Naive thymus-derived CD8-positive, alpha-beta T cell (primary cell): Measurements from ENCODE around the gene WDR75. TPM values are rescaled to one million over a fixed set of nuclear protein-coding genes. Genes with fewer than 3 reads are reported as not detected.
"Not testable (repeated sequence)": the region's sequence is repeated elsewhere in the genome, so short reads cannot be mapped to it uniquely, and the experiment has no call there.

Experiments
- ATAC-seq, 2 donors: fragments of 150-1000 bp; cut with Tn5 transposase in 1 of 2; sonication (Bioruptor Pico), chemical (Tn5 transposase) in 1 of 2; 1 replicate in 1 of 2; 2 replicates in 1 of 2; pipeline ENCODE4 v1.10.0; 2021; ENCODE audit warnings: mild to moderate bottlenecking in 2 of 2, moderate library complexity in 2 of 2
- POLR2A ChIA-PET: fragments of 350-600 bp; sonication (Branson Sonifier 250); formaldehyde crosslinking; loops from one replicate; lab custom pipeline; 2021; ENCODE audit warnings: antibody characterized with exemption; lab: Charles Lee
- DNase-seq, 10 donors: peaks; one replicate each; pipeline versions ENCODE4 v3.0.0 to v3.0.0-alpha.2; 2020 to 2022
- H3K27ac Mint-ChIP-seq, 10 donors: one replicate each; pipeline ENCODE4 v1.8.0; 2020 to 2022; ENCODE audit warnings: mild to moderate bottlenecking in 10 of 10, mixed read lengths in 10 of 10, moderate library complexity in 4 of 10, inconsistent platforms in 1 of 10
- H3K27me3 Mint-ChIP-seq, 5 donors: one replicate each; pipeline ENCODE4 v1.8.0; 2021 to 2022; ENCODE audit warnings: mixed read lengths in 5 of 5
- H3K36me3 Mint-ChIP-seq, 3 donors: one replicate each; pipeline ENCODE4 v1.8.0; 2020 to 2022; ENCODE audit warnings: mixed read lengths in 3 of 3, mild to moderate bottlenecking in 2 of 3, inconsistent platforms in 1 of 3
- H3K4me1 Mint-ChIP-seq, 4 donors: one replicate each; pipeline ENCODE4 v1.8.0; 2021 to 2022; ENCODE audit warnings: mixed read lengths in 4 of 4
- H3K4me3 Mint-ChIP-seq, 10 donors: one replicate each; pipeline ENCODE4 v1.8.0; 2020 to 2022; ENCODE audit warnings: mild to moderate bottlenecking in 10 of 10, mixed read lengths in 10 of 10, moderate library complexity in 6 of 10, inconsistent platforms in 1 of 10
- H3K9me3 Mint-ChIP-seq, 9 donors: one replicate each; pipeline ENCODE4 v1.8.0; 2020 to 2022; ENCODE audit warnings: mixed read lengths in 9 of 9, mild to moderate bottlenecking in 3 of 9, inconsistent platforms in 1 of 9, moderate library complexity in 1 of 9
- polyA plus RNA-seq, 3 donors: library from polyadenylated mRNA; unstranded; fragments of 300-500 nt; fragmentation: Illumina TruSeq; gene quantifications; one replicate each; pipeline ENCODE4 v1.2.3, GENCODE V29; 2021
- total RNA-seq, 8 experiments: library from RNA in 2 of 8; stranded (reverse) in 2 of 8; gene quantifications; one replicate each; pipeline ENCODE4 v1.2.3 and lab custom pipeline; 2021 to 2026

Gene WDR75
- total and polyA plus RNA-seq, 5 experiments from 2014 or later, result 8.3 to 67.4 (median 17.5) TPM

- no peaks in the 10 kb centered on the region for H3K36me3 Mint-ChIP-seq
- no peak overlapping the region for H3K4me3 Mint-ChIP-seq
- peaks cover 0 to 2% (median under 1%) of the 10 kb centered on the region in 4 donors for H3K4me1 Mint-ChIP-seq
- ATAC-seq, result no peak
- no peak for DNase-seq
- no peaks in the 10 kb centered on the region for H3K27me3 Mint-ChIP-seq
- POLR2A ChIA-PET, result no interaction called here
- H3K9me3 Mint-ChIP-seq, result no peaks in the 10 kb centered on the region
- H3K27ac Mint-ChIP-seq, result no peak overlapping the region
These were observed 28.0 kb upstream of the WDR75 start for GRCh38 chr2:189413249-189413648.

DNA sequence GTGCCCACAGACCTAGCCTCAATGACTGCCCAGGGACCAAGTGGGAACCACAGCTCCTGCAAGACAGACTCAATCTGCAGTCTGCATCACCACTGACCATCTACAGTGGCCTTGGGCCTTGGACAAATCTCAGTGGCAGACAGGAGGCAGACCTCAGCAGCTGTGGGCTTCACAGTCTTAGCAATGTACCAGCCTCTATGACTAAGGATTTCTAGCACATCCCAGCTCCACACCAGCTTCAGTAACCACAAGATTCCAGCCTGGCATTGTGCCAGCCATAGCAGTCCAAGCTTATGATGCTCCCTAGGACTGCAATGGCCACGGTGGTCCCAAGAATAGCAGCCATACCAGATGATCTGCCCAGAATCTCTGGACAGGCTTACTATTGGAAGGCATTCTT, 19.6 kb upstream of the WDR75 start:
- H3K9me3 Mint-ChIP-seq, result no peaks in the 10 kb centered on the region
- H3K27me3 Mint-ChIP-seq, result peaks cover 0 to 2% (median 0%) of the 10 kb centered on the region in 5 donors
- H3K4me3 Mint-ChIP-seq, result no peak overlapping the region
- DNase-seq (no peak), ATAC-seq (no peak)
- H3K4me1 Mint-ChIP-seq, result peaks cover 0 to 2% (median 0%) of the 10 kb centered on the region in 4 donors
- H3K27ac Mint-ChIP-seq, result no peak overlapping the region
- peaks cover 0 to 6% (median 2%) of the 10 kb centered on the region in 3 donors for H3K36me3 Mint-ChIP-seq
- POLR2A ChIA-PET, result no interaction called here

- H3K9me3 Mint-ChIP-seq, result no peaks in the 10 kb centered on the region
- DNase-seq, result no peak
- no peak for ATAC-seq
- peaks cover 0 to 5% (median 2%) of the 10 kb centered on the region in 4 donors for H3K4me1 Mint-ChIP-seq
- POLR2A ChIA-PET, result no interaction called here
- peaks cover 0 to 6% (median 2%) of the 10 kb centered on the region in 3 donors for H3K36me3 Mint-ChIP-seq
- H3K27ac Mint-ChIP-seq, result no peak overlapping the region
- H3K4me3 Mint-ChIP-seq, result no peak overlapping the region
- peaks cover 0 to 2% (median 0%) of the 10 kb centered on the region in 5 donors for H3K27me3 Mint-ChIP-seq
These were observed 16.3 kb upstream of the WDR75 start for GRCh38 chr2:189424961-189425360.

DNA sequence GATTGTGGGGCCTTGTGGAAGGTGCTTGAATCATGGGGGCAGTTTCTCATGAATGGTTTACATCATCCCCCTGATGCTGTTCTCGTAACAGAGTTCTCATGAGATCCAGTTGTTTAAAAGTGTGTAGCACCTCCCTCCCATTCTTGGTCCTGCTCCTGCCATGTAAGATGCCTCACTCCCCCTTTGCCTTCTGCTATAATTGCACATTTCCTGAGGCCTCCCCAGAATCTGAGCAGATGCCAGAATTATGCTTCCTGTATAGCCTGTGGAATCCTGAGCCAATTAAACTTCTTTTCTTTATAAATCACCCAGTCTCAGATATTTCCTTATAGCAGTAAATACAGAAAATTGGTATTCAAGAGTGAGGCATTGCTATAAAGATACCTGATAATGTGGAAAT, 15.6 kb upstream of the WDR75 start:
- POLR2A ChIA-PET, result no interaction called here
- Mint-ChIP-seq H3K27ac (peak overlapping the region in 2 of 10 donors; percentile 4 to 31), H3K4me3 (no peak overlapping the region)

DNA sequence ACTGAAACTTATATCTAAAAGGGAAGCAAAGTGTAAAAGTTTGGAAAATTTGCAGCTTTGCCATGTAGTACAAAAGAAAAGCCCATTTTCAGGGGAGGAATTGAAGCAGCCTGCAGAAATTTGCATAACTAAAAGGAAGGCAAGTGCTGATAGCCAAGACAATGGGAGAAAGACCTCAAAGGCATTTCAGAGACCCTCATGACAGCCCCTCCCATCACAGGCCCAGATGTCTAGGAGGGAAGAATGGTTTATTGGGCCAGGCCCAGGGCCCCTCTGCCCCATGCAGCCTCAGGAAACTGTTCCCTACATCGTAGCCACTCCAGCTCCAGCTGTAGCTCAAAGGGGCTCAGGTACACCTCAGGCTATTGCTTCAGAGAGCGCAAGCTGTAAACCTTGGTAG, 14.4 kb upstream of the WDR75 start:
- H3K27ac Mint-ChIP-seq, result no peak overlapping the region
- no peaks in the 10 kb centered on the region for H3K9me3 Mint-ChIP-seq
- peaks cover 0 to 2% (median 0%) of the 10 kb centered on the region in 5 donors for H3K27me3 Mint-ChIP-seq
- DNase-seq (no peak), ATAC-seq (no peak)
- H3K4me1 Mint-ChIP-seq, result peaks cover 0 to 6% (median 4%) of the 10 kb centered on the region in 4 donors
- POLR2A ChIA-PET, result no interaction called here
- no peak overlapping the region for H3K4me3 Mint-ChIP-seq
- peaks cover 0 to 4% (median 4%) of the 10 kb centered on the region in 3 donors for H3K36me3 Mint-ChIP-seq

More for the DNA sequence above, 15.6 kb upstream of the WDR75 start:
- ATAC-seq (no peak), DNase-seq (no peak)
- Mint-ChIP-seq H3K27me3 (peaks cover 0 to 2% (median 0%) of the 10 kb centered on the region in 5 donors), H3K36me3 (peaks cover 0 to 6% (median 2%) of the 10 kb centered on the region in 3 donors), H3K4me1 (peaks cover 0 to 6% (median 4%) of the 10 kb centered on the region in 4 donors), H3K9me3 (no peaks in the 10 kb centered on the region)

GRCh38 chr2:189427872-189428271, 13.4 kb upstream of the WDR75 start:
- Mint-ChIP-seq H3K9me3 (no peaks in the 10 kb centered on the region), H3K36me3 (peaks cover 0 to 4% (median 0%) of the 10 kb centered on the region in 3 donors), H3K27me3 (peaks cover 0 to 2% (median 0%) of the 10 kb centered on the region in 5 donors), H3K4me3 (no peak overlapping the region), H3K4me1 (peaks cover 0 to 6% (median 4%) of the 10 kb centered on the region in 4 donors), H3K27ac (no peak overlapping the region)
- DNase-seq, result no peak
- POLR2A ChIA-PET, result no interaction called here
- no peak for ATAC-seq

DNA sequence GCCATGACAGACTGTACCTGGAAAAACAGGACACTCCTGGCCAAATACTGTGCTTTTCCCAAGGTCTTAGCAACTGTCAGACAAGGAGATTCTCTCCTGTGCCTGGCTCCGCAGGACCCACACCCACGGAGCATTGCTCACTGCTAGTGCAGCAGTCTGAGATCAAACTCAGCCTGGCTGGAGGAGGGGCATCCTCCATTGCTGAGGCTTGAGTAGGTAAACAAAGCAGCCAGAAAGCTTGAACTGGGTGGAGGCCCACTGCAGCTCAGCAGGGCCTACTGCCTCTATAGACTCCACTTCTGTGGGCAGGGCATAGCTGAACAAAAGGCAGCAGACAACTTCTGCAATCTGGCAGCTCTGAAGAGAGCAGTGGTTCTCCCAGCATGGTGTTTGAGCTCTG, 10.8 kb upstream of the WDR75 start:
- H3K4me1 Mint-ChIP-seq, ATAC-seq, H3K36me3 Mint-ChIP-seq, H3K4me3 Mint-ChIP-seq, DNase-seq, H3K27me3 Mint-ChIP-seq, H3K9me3 Mint-ChIP-seq, POLR2A ChIA-PET: not testable (repeated sequence)
- peak overlapping the region in 2 of 10 donors; percentile 2 to 19 for H3K27ac Mint-ChIP-seq

DNA sequence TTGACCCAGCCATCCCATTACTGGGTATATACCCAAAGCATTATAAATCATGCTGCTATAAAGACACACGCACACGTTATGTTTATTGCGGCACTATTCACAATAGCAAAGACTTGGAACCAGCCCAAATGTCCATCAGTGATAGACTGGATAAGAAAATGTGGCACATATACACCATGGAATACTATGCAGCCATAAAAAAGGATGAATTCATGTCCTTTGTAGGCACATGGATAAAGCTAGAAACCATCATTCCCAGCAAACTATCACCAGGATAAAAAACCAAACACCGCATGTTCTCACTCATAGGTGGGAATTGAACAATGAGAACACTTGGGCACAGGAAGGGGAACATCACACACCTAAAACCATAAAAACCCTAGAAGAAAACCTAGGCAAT, 5.5 kb upstream of the WDR75 start:
- POLR2A ChIA-PET, H3K9me3 Mint-ChIP-seq, H3K4me3 Mint-ChIP-seq, H3K4me1 Mint-ChIP-seq, H3K36me3 Mint-ChIP-seq, H3K27me3 Mint-ChIP-seq, H3K27ac Mint-ChIP-seq, ATAC-seq, DNase-seq: not testable (repeated sequence)

DNA sequence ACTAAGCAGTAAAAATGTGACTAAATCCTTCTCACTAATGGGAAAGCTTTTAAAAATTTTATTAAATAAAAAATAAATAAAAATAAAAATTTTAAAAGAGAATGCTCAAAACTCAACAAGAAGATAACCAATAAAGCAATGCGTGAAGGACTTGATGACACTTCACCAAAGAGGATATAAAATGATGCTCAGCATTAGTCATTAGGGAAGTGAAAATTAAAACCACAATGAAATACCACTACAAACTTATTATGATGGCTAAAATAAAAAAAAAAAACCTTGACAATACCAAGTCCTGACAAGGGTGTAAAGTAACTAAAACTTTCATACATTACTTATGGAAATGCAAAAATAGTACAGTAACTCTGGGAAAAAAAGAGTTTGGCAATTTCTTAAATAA, 3.3 kb upstream of the WDR75 start:
- ATAC-seq (no peak), DNase-seq (no peak)
- peaks cover 0 to 14% (median 8%) of the 10 kb centered on the region in 4 donors for H3K4me1 Mint-ChIP-seq
- H3K27me3 Mint-ChIP-seq, result no peaks in the 10 kb centered on the region
- POLR2A ChIA-PET, result no interaction called here
- no peak overlapping the region for H3K4me3 Mint-ChIP-seq
- no peaks in the 10 kb centered on the region for H3K9me3 Mint-ChIP-seq
- peak overlapping the region in 1 of 10 donors; percentile 35 for H3K27ac Mint-ChIP-seq
- H3K36me3 Mint-ChIP-seq, result peaks cover 0 to 2% (median 0%) of the 10 kb centered on the region in 3 donors

DNA sequence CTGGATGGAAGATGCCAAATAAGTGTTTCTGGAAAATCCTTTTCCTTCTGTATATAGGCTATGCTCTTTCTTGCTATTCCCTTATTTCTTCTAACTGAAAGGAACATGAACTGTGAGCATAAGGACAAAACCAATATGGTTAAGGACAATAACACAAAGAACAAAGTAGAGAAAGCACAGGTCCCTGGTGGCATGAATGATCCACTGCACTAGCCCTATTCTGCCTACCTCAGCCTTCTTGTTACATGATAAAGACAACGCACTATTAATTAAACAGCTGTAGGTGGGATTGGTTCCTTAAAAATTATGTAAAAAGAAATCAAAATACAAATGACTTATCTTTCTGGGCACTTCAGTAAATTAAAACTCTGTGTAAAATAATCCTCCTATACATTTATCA, 1.9 kb upstream of the WDR75 start:
- H3K4me3 Mint-ChIP-seq, result peak overlapping the region in 5 of 10 donors; percentile 5 to 100 (median 35)

DNA sequence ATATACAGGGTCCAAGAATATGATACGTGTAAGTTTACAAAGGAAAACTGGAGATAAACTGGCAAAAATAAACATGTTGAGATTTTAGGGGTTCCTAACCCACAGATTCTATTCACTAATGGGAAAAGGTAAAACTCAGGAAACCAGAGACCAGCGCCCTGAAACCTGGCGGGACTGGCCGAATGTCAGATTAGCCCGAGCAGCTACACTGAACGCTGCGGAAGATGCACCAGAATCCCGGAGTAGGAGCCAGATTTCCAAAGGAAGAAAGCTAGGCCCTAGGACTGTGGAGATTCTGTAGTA, 679 bp upstream of the WDR75 start:
- DNase-seq (no peak), ATAC-seq (no peak)
- POLR2A ChIA-PET, result interaction anchor here (1.0 to 2.4 kb wide), 7 partner anchors 28 to 322 kb away, joined by 3 to 17 read pairs (median 8); partner anchors contain the start of genes ANKAR, OSGEPL1 and SLC40A1
- no peaks in the 10 kb centered on the region for H3K27me3 Mint-ChIP-seq
- H3K36me3 Mint-ChIP-seq, result peaks cover 0 to 2% (median 0%) of the 10 kb centered on the region in 3 donors
- H3K4me1 Mint-ChIP-seq, result peaks cover 0 to 14% (median 8%) of the 10 kb centered on the region in 4 donors
- H3K27ac Mint-ChIP-seq, result peak overlapping the region in 9 of 10 donors; percentile 99 to 100 (median 100)
- H3K4me3 Mint-ChIP-seq, result peak overlapping the region in 4 of 10 donors; percentile 97 to 100 (median 100)
- H3K9me3 Mint-ChIP-seq, result no peaks in the 10 kb centered on the region

More for the DNA sequence above, 1.9 kb upstream of the WDR75 start:
- peaks cover 0 to 2% (median 0%) of the 10 kb centered on the region in 3 donors for H3K36me3 Mint-ChIP-seq
- peaks cover 0 to 14% (median 8%) of the 10 kb centered on the region in 4 donors for H3K4me1 Mint-ChIP-seq
- no peaks in the 10 kb centered on the region for H3K9me3 Mint-ChIP-seq
- POLR2A ChIA-PET, result interaction anchor here (1.9 to 2.4 kb wide), 2 partner anchors 135 to 323 kb away, joined by 8 read pairs; partner anchors contain the start of gene OSGEPL1
- no peak for DNase-seq
- no peak for ATAC-seq
- H3K27ac Mint-ChIP-seq, result peak overlapping the region in 7 of 10 donors; percentile 7 to 100 (median 29)
- H3K27me3 Mint-ChIP-seq, result no peaks in the 10 kb centered on the region

- Mint-ChIP-seq H3K9me3 (no peaks in the 10 kb centered on the region), H3K36me3 (peaks cover 0 to 4% (median 2%) of the 10 kb centered on the region in 3 donors), H3K4me1 (peaks cover 0 to 24% (median 14%) of the 10 kb centered on the region in 4 donors), H3K27ac (peak overlapping the region in 9 of 10 donors; percentile 99 to 100 (median 100)), H3K27me3 (no peaks in the 10 kb centered on the region), H3K4me3 (peak overlapping the region in 4 of 10 donors; percentile 97 to 100 (median 100))
- DNase-seq (no peak), ATAC-seq (peak; percentile 54 to 61)
- POLR2A ChIA-PET, result interaction anchor here (0.6 to 2.4 kb wide), 10 partner anchors 12 to 321 kb away, joined by 3 to 17 read pairs (median 4); partner anchors contain the start of genes ANKAR, ASNSD1, OSGEPL1 and SLC40A1
These were observed 418 bp downstream of the WDR75 start for GRCh38 chr2:189441709-189442074.

GRCh38 chr2:189442468-189442867, 1.2 kb downstream of the WDR75 start:
- POLR2A ChIA-PET, result interaction anchor here (0.6 to 1.9 kb wide), 6 partner anchors 13 to 320 kb away, joined by 3 to 5 read pairs (median 4); partner anchors contain the start of genes ANKAR, ASNSD1, OSGEPL1 and SLC40A1
- DNase-seq (no peak), ATAC-seq (no peak)
- peak overlapping the region in 4 of 10 donors; percentile 26 to 63 (median 44) for H3K27ac Mint-ChIP-seq
- H3K9me3 Mint-ChIP-seq, result no peaks in the 10 kb centered on the region
- H3K36me3 Mint-ChIP-seq, result peaks cover 0 to 10% (median 2%) of the 10 kb centered on the region in 3 donors
- peak overlapping the region in 3 of 10 donors; percentile 48 to 100 (median 97) for H3K4me3 Mint-ChIP-seq
- peaks cover 0 to 32% (median 17%) of the 10 kb centered on the region in 4 donors for H3K4me1 Mint-ChIP-seq
- no peaks in the 10 kb centered on the region for H3K27me3 Mint-ChIP-seq
